Cortex of kidney (tissue), 1 donor: ENCODE results near the gene KLK13.

Source experiments
- DNase-seq: peaks from one replicate; lab custom pipeline; 2025; lab: John Stamatoyannopoulos, UW

The KLK13 gene

GRCh38 chr19:51064534-51065220, at the start of gene KLK13:
KLK13 (minus strand) TSS chr19:51065092; CDS start chr19:51065067, 25 bp downstream.
- no peak for DNase-seq

GRCh38 chr19:51114087-51114729, 49.3 kb upstream of the KLK13 start:
- no peak for DNase-seq

GRCh38 chr19:51111606-51112005, 46.7 kb upstream of the KLK13 start:
- DNase-seq: no peak

- no peak for DNase-seq
These were observed 45.7 kb upstream of the KLK13 start for GRCh38 chr19:51110666-51110971.

GRCh38 chr19:51108805-51109146, 43.9 kb upstream of the KLK13 start:
- DNase-seq: no peak

GRCh38 chr19:51108066-51108804, 43.3 kb upstream of the KLK13 start, which contains the start of gene CTU1:
CTU1 (minus strand) TSS chr19:51108409; CDS start chr19:51104569, 3,840 bp downstream.
- peak; percentile 50 for DNase-seq

GRCh38 chr19:51107406-51108065, 42.6 kb upstream of the KLK13 start:
- no peak for DNase-seq

- no peak for DNase-seq
These were observed 39.0 kb upstream of the KLK13 start for GRCh38 chr19:51103926-51104341.

GRCh38 chr19:51102991-51103390, 38.1 kb upstream of the KLK13 start:
- DNase-seq: no peak

GRCh38 chr19:51101171-51101865, 36.4 kb upstream of the KLK13 start:
- DNase-seq: no peak

GRCh38 chr19:51100601-51101000, 35.7 kb upstream of the KLK13 start:
- no peak for DNase-seq

GRCh38 chr19:51099047-51099382, 34.1 kb upstream of the KLK13 start:
- DNase-seq: no peak

- no peak for DNase-seq
These were observed 33.6 kb upstream of the KLK13 start for GRCh38 chr19:51098365-51099046.

GRCh38 chr19:51097796-51098195, 32.9 kb upstream of the KLK13 start:
- no peak for DNase-seq

GRCh38 chr19:51097166-51097738, 32.4 kb upstream of the KLK13 start:
- DNase-seq: no peak

- no peak for DNase-seq
These were observed 31.7 kb upstream of the KLK13 start for GRCh38 chr19:51096473-51097165.

GRCh38 chr19:51094696-51095279, 29.9 kb upstream of the KLK13 start:
- no peak for DNase-seq

- no peak for DNase-seq
These were observed 28.8 kb upstream of the KLK13 start for GRCh38 chr19:51093510-51094345.

- no peak for DNase-seq
These were observed 28.2 kb upstream of the KLK13 start for GRCh38 chr19:51093101-51093500.
